Transverse colon (tissue), 4 donors: ENCODE results near the gene MAN1B1. TPM values are rescaled to one million over a fixed set of nuclear protein-coding genes. Genes with fewer than 3 reads are reported as not detected.

ENCODE experiments used
- DNase-seq: peaks from one replicate; pipeline ENCODE4 v3.0.0-alpha.2; 2019
- H3K27ac ChIP-seq, 4 donors: fragments of 200-600 bp; sonication (generic); 2 replicates each; pipeline ENCODE4 v1.5.1; 2016 to 2018; ENCODE audit warnings: inconsistent platforms in 4 of 4
- H3K27me3 ChIP-seq: fragments of 200-600 bp; sonication (generic); 2 replicates; pipeline ENCODE4 v1.5.1; 2017; ENCODE audit warnings: inconsistent platforms
- H3K36me3 ChIP-seq, 4 donors: fragments of 200-600 bp; sonication (generic); 2 replicates each; pipeline ENCODE4 v1.5.1; 2017 to 2019; ENCODE audit warnings: inconsistent platforms in 4 of 4
- H3K4me1 ChIP-seq, 4 donors: fragments of 200-600 bp; sonication (generic); 2 replicates each; pipeline ENCODE4 v1.5.1; 2017 to 2020; ENCODE audit warnings: inconsistent platforms in 4 of 4
- H3K4me3 ChIP-seq, 4 donors: fragments of 200-600 bp; sonication (generic); 1 replicate in 1 of 4; 2 replicates in 3 of 4; pipeline versions ENCODE4 v1.5.1 to v1.6.1; 2017 to 2019; ENCODE audit warnings: inconsistent platforms in 4 of 4
- H3K9me3 ChIP-seq, 2 donors: fragments of 200-600 bp; sonication (generic); 2 replicates each; pipeline ENCODE4 v1.5.1; 2017 to 2019; ENCODE audit warnings: inconsistent platforms in 2 of 2
- CTCF ChIP-seq, 5 experiments: fragments of 200-600 bp in 3 of 5; fragments of 450-650 bp in 2 of 5; sonication (generic) in 3 of 5; IDR thresholded peaks; 1 replicate in 2 of 5; 2 replicates in 3 of 5; pipeline ENCODE4 v1.5.1; 2016 to 2017; ENCODE audit warnings: antibody characterized with exemption in 5 of 5, inconsistent platforms in 3 of 5, mild to moderate bottlenecking in 2 of 5, moderate library complexity in 1 of 5
- EP300 ChIP-seq: sonication (generic); formaldehyde crosslinking; IDR thresholded peaks from one replicate; pipeline ENCODE4 v1.6.1; 2017; ENCODE audit warnings: antibody characterized with exemption, low read depth
- POLR2A ChIP-seq: fragments of 450-650 bp; IDR thresholded peaks from one replicate; pipeline ENCODE4 v1.6.1; 2016; ENCODE audit warnings: antibody characterized with exemption, mild to moderate bottlenecking, moderate library complexity
- POLR2AphosphoS5 ChIP-seq, 3 donors: sonication (generic); formaldehyde crosslinking; IDR thresholded peaks; one replicate each; pipeline ENCODE4 v1.6.1; 2016; ENCODE audit warnings: antibody characterized with exemption in 3 of 3
- WGBS, 2 donors: methylation state at CpG; one replicate each; pipeline ENCODE4 v1.1.5; 2018; ENCODE audit warnings: low coverage in 1 of 2; 5-methylcytosine and 5-hydroxymethylcytosine counted together
- in situ Hi-C, 4 donors: fragments of 200-750 bp; cut with MboI; loops; one replicate each; pipeline versions ENCODE4 v1.15.0 to v1.15.1; 2017; ENCODE audit warnings: low sequenced_read_pairs in 3 of 4, low pct_ligation_motif_present in 1 of 4, low pct_unique_long_range_greater_than_20kb in 1 of 4
- intact Hi-C: fragments of 100-400 bp; cut with DNase I; formaldehyde crosslinking; loops from one replicate; pipeline ENCODE4 v1.15.1; 2023; ENCODE audit warnings: low total_unique reads
- total RNA-seq, 4 donors: library from RNA; depleted of rRNA; stranded (reverse); fragments of >200 nt; gene quantifications; one replicate each; pipeline ENCODE4 v1.1.0, GENCODE V29; 2016

MAN1B1 gene
- total RNA-seq, 4 donors from 2014 or later = 56.5 to 106 (median 70.0) TPM

GRCh38 chr9:137147793-137148160, 61.0 kb downstream of the MAN1B1 start:
- Histone ChIP-seq H3K36me3 (no peaks in the 10 kb centered on the region), H3K4me3 (no peak overlapping the region), H3K4me1 (no peaks in the 10 kb centered on the region), H3K27me3 (peaks cover 43% of the 10 kb centered on the region), H3K27ac (no peak overlapping the region), H3K9me3 (no peaks in the 10 kb centered on the region)
- 17% methylated on average over 24 of the region's 24 CpGs; no CpG with 5 or more reads in 1 of the 2 donors for WGBS, 2 donors
- DNase-seq = no peak
- intact Hi-C loops = no loop called here
- in situ Hi-C loops = no loop called here
- no peak for TF ChIP-seq CTCF (IDR thresholded peaks at IDR 0.05)
- TF ChIP-seq POLR2A = no peak
- no peak for TF ChIP-seq POLR2AphosphoS5 (IDR thresholded peaks at IDR 0.05)
- TF ChIP-seq EP300 = no peak

- intact Hi-C loops (no loop called here), in situ Hi-C loops (no loop called here)
- H3K36me3 ChIP-seq = no peaks in the 10 kb centered on the region
- TF ChIP-seq POLR2A = no peak
- no peak for TF ChIP-seq CTCF (IDR thresholded peaks at IDR 0.05)
- no peak for TF ChIP-seq EP300
- no peak for TF ChIP-seq POLR2AphosphoS5 (IDR thresholded peaks at IDR 0.05)
- DNase-seq = no peak
- no peaks in the 10 kb centered on the region for H3K9me3 ChIP-seq
- H3K4me1 ChIP-seq = no peaks in the 10 kb centered on the region
- H3K27me3 ChIP-seq = peaks cover 39% of the 10 kb centered on the region
- H3K4me3 ChIP-seq = no peak overlapping the region
- H3K27ac ChIP-seq = no peak overlapping the region
- 80 to 90% methylated on average over 1 to 17 of the region's 27 CpGs for WGBS, 2 donors
Observed at GRCh38 chr9:137148242-137148641, 61.5 kb downstream of the MAN1B1 start.

- TF ChIP-seq POLR2AphosphoS5 (IDR thresholded peaks at IDR 0.05) (no peak), CTCF (IDR thresholded peaks at IDR 0.05) (no peak), POLR2A (no peak), EP300 (no peak)
- intact Hi-C loops (no loop called here), in situ Hi-C loops (no loop called here)
- Histone ChIP-seq H3K9me3 (no peaks in the 10 kb centered on the region), H3K36me3 (no peaks in the 10 kb centered on the region), H3K4me1 (no peaks in the 10 kb centered on the region), H3K27me3 (peaks cover 35% of the 10 kb centered on the region), H3K4me3 (no peak overlapping the region), H3K27ac (no peak overlapping the region)
- no peak for DNase-seq
- 70 to 86% methylated on average over 2 to 19 of the region's 19 CpGs for WGBS, 2 donors
Observed at GRCh38 chr9:137148661-137149060, 61.9 kb downstream of the MAN1B1 start.

GRCh38 chr9:137149363-137149762, 62.6 kb downstream of the MAN1B1 start:
- TF ChIP-seq POLR2AphosphoS5 (IDR thresholded peaks at IDR 0.05) (no peak), CTCF (IDR thresholded peaks at IDR 0.05) (no peak), EP300 (no peak), POLR2A (no peak)
- in situ Hi-C loops (no loop called here), intact Hi-C loops (no loop called here)
- Histone ChIP-seq H3K27ac (no peak overlapping the region), H3K4me1 (no peaks in the 10 kb centered on the region), H3K27me3 (peaks cover 28% of the 10 kb centered on the region), H3K9me3 (no peaks in the 10 kb centered on the region), H3K36me3 (no peaks in the 10 kb centered on the region), H3K4me3 (no peak overlapping the region)
- DNase-seq = no peak
- WGBS, 2 donors = 61 to 64% methylated on average over 4 to 5 of the region's 5 CpGs
